HT-29 (cell line): ENCODE results near the gene RXRB. TPM values are rescaled to one million over a fixed set of nuclear protein-coding genes. Genes with fewer than 3 reads are reported as not detected.
"Not testable (repeated sequence)": the region's sequence is repeated elsewhere in the genome, so short reads cannot be mapped to it uniquely, and the experiment has no call there.

Experiments
- DNase-seq: peaks from one replicate; pipeline ENCODE4 v3.0.0-alpha.2; 2015; ENCODE audit warnings: low spot score
- small RNA-seq: library from RNA; depleted of rRNA; stranded (forward); fragments of <200 nt; gene quantifications from one replicate; pipeline ENCODE3, GENCODE V24; 2014
- total RNA-seq: library from RNA; depleted of rRNA; stranded (reverse); fragments of >200 nt; shearing (Covaris generic); gene quantifications from 2 replicates; pipeline ENCODE4 v1.2.3, GENCODE V29; 2014; rRNA removed

The RXRB gene
- total RNA-seq, 1 experiment from 2014 or later, result 32.9 TPM

DNA sequence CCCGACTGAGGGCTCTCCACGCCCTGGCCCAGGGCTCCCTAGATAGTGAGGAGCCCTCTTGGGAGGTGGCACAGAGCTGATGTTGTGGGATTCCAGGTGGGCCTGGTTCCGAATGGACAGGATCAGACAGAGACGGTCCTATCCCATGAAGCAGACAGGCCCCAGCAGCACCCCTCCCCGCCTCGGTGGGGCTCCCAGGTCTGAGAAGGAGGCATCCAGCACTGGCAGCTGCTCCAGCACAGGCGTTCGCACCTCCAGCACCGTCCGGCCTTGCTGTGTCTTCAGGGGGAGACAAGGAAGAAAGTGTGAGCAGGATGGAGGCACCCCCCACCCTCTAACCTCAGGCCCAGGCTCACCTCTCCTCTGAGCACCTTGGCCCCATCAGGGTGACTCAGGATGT is 36.9 kb downstream of the RXRB start:
- no peak for DNase-seq

DNA sequence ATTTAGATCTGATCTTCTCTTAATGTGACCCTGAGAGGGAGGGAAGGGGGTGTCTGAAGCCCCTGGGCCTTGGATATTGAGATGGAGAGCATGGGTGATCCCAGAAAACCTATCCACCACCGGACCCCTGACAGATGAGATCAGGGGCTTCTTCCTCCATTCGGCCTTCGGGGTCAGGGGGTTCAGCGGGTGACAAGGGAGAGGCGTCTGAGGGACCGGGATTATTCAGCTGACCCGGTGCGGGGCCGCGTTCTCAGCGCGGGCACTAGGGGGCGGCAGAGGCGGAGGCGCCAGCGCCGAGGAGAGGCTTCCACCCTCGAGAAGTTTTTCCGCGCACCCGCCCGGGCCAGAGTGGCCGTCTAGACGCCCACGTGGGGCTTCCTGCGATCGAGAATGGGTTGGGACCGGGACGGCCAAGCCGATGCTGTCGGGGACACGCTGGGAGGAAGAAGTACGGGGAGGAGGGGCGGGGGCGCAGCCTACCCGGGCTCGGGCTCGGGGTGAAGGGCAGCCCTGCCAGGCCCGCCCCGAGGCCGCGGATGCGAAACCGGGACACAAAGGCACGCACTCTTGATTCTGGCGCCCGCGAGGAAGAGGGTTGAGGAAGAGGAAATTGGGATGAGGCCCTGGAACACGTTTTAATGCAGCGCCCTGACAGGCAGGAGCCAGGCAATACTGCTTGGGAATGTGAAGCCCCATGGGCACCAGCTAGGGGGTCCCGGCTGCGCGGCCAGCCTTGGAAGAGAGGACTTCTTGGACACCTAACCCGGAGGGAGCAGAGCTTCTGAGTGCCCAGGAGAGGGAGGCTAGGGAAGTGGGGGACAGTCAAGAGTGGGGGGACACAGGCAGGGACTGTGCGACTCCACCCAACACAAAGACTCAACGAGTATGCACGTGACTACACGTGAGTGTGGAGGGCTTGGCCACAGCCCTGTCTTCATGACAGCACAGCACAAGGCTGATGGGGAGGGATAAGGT is 38.8 kb downstream of the RXRB start:
- DNase-seq, result peak; percentile 65

DNA sequence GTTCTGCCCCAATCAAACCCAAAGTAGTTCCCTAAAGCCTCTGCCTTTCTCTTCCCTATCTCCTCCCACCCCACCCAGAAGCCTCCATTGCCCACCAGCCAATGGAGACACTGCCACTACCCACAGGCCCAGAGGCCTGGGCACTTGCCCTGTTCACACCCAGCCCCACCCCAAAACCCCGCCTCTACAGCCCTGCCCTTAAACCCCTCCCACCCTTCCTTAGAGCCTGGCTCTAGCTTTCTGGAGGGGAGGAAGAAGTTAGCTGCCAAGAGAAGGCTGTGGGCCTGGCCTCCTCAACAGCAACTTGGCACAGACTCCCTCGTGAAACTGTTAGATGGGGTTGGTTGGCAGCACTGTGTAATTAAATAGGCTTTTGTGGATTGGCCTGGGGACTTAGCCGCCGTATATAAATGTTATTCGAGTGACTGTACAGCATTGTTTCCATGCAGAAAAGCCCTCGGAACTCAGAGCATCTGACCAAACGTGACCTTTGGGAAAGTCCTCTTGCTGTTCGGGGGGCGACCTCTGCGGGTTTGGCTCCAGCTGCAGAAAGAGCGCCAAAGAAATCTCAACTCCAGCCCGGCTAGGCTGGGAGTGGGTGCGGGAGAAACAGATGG is 39.6 kb downstream of the RXRB start:
- DNase-seq, result no peak

DNA sequence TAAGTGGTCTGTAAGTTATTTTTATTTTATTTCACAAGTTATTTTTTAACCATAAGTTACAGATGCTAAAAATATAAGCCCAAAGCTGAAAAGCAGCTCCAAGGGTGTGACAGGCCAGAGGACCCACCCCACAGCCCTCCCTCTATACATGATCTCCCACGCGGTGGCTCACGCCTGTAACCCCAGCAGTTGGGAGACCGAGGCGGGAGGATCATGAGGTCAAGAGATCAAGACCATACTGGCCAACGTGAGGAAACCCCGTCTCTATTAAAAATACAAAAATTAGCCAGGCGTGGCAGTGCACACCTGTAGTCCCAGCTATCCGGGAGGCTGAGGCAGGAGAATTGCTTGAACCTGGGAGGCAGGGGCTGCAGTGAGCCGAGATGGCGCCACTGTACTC is 40.4 kb downstream of the RXRB start:
- DNase-seq, result no peak

DNA sequence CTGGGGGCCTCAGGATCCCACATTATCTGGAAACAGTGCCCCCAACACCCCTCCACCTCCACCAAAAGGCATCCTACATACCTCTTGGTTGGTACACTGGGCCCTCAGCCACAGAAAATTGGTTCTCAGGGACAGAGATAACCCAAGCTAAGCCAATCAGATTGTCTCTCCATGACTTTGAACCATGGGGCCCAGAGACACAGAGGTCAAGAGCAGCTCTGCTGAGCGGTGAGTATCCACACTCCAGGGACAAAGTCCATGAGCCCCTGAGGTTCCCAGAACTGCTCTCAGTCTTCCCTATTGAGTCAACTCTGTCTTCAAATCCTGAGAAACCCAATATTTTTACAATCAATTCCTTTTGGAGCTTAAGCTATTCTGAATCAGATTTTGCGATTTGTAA is 43.5 kb downstream of the RXRB start:
- DNase-seq, result no peak

DNA sequence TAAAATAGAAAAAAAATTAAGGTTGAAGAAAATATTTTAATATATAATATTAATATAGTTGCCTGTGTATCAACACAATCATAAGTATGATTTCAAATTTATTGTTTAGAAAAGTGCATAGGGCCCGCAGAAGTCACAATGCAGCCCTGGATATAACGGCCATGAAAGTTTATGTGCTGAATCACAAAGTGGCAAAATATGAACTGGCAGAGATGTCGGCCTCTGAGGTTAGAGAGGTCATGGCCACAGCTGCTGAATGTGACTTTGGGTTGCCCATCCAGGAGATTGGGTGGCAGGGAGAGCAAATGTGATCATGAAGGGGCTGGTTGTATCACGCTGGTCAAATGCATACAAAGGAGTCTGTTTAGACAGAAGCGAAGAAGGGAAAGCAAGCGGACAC is 43.9 kb downstream of the RXRB start:
- no peak for DNase-seq

DNA sequence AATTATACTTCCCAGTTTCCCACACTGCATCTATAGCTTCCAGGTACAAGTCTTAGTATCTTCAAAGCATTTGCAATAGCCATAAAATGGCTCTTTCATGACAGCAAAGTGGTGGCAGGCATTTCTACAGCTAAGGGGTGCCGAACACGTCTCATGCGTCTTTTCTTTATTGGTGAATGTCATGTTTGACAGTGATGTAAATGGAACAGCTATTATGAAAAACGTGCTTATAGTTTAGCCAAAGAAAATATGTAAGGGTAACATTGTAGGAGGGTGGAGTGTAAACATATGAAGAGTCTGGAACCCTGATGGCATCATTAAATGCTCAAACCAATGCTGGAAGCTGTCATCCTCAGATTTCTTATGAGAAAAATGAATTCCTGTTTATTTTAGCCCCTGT is 46.1 kb downstream of the RXRB start:
- no peak for DNase-seq

DNA sequence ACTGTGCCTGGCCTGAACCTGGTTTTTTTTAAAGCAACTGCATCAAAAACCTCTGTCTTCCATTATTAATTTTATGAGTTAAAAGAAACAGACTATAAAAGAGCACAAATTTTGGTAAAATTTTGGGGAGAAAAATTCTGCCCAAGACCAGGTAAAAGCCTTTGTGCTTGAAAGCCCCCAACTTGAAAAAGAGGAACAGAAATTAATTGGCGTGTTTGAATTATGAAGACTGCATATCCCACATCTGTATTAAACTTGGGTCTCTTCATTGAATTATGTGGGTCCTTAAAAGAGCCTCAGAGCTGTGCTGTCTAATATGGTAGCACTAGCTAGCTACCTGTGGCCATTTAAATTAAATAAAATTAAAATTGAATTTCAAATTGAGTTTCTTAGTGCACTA is 49.4 kb downstream of the RXRB start:
- no peak for DNase-seq

DNA sequence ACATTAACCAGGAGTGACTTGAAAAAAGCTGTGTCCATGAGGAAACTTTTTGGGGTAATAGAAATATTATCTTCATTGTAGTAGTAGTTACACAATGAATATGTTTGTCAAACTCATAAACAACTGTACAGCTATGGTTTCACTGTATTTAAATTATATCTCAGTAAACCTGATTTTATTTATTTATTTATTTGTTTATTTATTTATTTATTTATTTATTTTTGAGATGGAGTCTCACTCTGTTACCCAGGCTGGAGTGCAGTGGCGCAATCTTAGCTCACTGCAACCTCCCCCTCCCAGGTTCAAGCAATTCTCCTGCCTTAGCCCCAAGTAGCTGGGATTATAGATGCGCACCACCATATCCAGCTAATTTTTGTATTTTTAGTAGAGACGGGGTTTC is 49.9 kb downstream of the RXRB start:
- DNase-seq, result not testable (repeated sequence)

DNA sequence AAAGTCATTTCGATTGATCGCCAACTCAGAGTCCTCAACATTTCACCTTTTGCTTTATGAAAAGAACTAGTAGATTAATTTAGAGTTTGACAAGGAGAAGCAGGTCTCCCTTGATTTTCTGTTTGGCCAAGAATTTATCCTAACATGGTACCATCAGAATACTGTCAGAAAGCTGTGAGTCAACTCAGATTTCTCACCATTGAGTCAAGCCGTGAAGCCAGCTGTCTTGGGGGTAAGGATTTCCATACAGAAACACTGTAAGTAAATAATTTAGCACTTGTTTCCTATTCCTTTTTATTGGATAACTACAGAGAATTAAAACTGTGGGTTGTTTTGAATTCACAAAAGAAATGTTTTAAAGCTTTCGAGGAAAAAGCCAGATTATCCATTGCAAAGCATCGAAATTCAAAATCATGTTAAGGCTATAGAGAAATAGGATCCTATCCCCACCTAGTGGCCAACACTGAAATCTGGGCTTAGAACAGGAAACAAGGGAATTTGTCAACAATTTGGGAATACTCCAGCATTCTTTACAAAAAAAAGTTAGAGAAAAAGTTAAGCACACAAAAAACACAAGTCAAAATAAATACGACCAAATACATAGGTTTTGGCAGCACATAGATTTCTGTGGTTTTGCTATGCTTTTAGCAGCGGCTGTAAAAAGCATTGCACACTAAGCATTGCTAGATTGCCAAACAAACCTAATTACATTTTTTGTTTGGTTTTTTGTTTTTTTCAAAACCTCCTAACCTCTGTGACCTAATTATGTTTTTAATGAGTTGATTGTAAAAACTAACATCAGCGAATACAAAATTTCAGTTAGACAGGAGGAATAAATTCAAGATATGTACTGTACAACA is 52.4 kb downstream of the RXRB start:
- peak; percentile 31 for DNase-seq

DNA sequence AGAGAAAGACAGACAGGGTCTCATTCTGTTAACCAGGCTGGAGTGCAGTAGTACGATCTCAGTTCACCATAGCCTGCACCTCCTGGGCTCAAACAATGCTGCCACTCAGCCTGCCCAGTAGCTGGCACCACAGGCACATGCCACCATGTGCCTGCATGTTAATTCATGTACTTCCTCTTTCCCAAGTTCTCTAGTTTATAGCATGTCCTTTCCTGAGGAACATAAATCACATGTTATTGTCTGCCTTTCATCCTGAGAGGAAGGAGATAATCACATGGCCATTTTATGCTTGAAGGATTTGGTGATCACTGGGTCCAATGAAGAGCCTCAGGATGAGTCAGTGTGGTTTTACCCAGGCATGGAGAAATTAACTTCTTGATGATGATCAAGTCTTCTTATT is 56.1 kb downstream of the RXRB start:
- no peak for DNase-seq

Small RNA genes within 50 kb of the gene (small RNA-seq; reads per million reads assigned to genes)
- gene MIR219A1, result not detected
- gene RNY4P10, result not detected

Other genes with a start within 250 kb of the RXRB start
- gene HLA-DMA, start 247.6 kb downstream of the RXRB start, total RNA-seq, result 8.5 and 9.0 TPM in 2 replicates
- gene BRD2, start 232.1 kb downstream of the RXRB start, total RNA-seq, result 144 and 147 TPM in 2 replicates
- 0.03 and 0.23 TPM in 2 replicates for gene HLA-DOA, start 191.1 kb downstream of the RXRB start, total RNA-seq
- not detected in 2 replicates for gene HLA-DPA1, start 127.0 kb downstream of the RXRB start, total RNA-seq
- gene HLA-DPB1, start 124.7 kb downstream of the RXRB start, total RNA-seq, result not detected in 2 replicates
- gene COL11A2, start 8.2 kb downstream of the RXRB start, total RNA-seq, result 0.31 and 0.47 TPM in 2 replicates
- 131 and 147 TPM in 2 replicates for gene SLC39A7, start 202 bp upstream of the RXRB start, total RNA-seq
- gene HSD17B8, start 4.0 kb upstream of the RXRB start, total RNA-seq, result 28.0 and 35.8 TPM in 2 replicates
- gene RING1, start 7.8 kb upstream of the RXRB start, total RNA-seq, result 36.1 and 37.2 TPM in 2 replicates
- gene VPS52, start 71.2 kb upstream of the RXRB start, total RNA-seq, result 39.4 and 48.5 TPM in 2 replicates
- gene RPS18, start 71.4 kb upstream of the RXRB start, total RNA-seq, result 3,486 and 3,632 TPM in 2 replicates
- gene B3GALT4, start 76.5 kb upstream of the RXRB start, total RNA-seq, result 10.6 and 14.1 TPM in 2 replicates
- gene WDR46, start 88.6 kb upstream of the RXRB start, total RNA-seq, result 79.0 and 92.2 TPM in 2 replicates
- 86.8 and 90.7 TPM in 2 replicates for gene PFDN6, start 88.9 kb upstream of the RXRB start, total RNA-seq
- gene RGL2, start 98.3 kb upstream of the RXRB start, total RNA-seq, result 38.2 and 42.6 TPM in 2 replicates
- gene TAPBP, start 113.4 kb upstream of the RXRB start, total RNA-seq, result 163 and 194 TPM in 2 replicates
- 22.8 and 25.3 TPM in 2 replicates for gene ZBTB22, start 117.1 kb upstream of the RXRB start, total RNA-seq
- gene DAXX, start 122.3 kb upstream of the RXRB start, total RNA-seq, result 45.8 and 83.5 TPM in 2 replicates
- 64.8 and 67.5 TPM in 2 replicates for gene KIFC1, start 191.2 kb upstream of the RXRB start, total RNA-seq
- 30.8 and 35.5 TPM in 2 replicates for gene PHF1, start 210.3 kb upstream of the RXRB start, total RNA-seq
- 300 and 321 TPM in 2 replicates for gene CUTA, start 217.4 kb upstream of the RXRB start, total RNA-seq
- gene SYNGAP1, start 219.4 kb upstream of the RXRB start, total RNA-seq, result 3.3 and 5.2 TPM in 2 replicates